Skeletal muscle cell (primary cell): ENCODE data around the gene FBXL4.

Source experiments
- DNase-seq: peaks from one replicate; pipeline ENCODE4 v3.0.0-alpha.2; 2010; ENCODE audit warnings: low read depth
- H3K4me3 ChIP-seq: 2 replicates; pipeline ENCODE4 v1.5.1; 2011; ENCODE audit warnings: low read depth, mild to moderate bottlenecking, control low read depth, low read length, moderate library complexity

The FBXL4 gene

GRCh38 chr6:98831057-98831958 lies 116.4 kb downstream of the FBXL4 start:
- no peak for DNase-seq
- H3K4me3 ChIP-seq = no peak overlapping the region

GRCh38 chr6:98830146-98830545 lies 117.6 kb downstream of the FBXL4 start:
- H3K4me3 ChIP-seq = no peak overlapping the region

GRCh38 chr6:98828941-98829411 lies 118.8 kb downstream of the FBXL4 start:
- no peak for DNase-seq

More at GRCh38 chr6:98830146-98830545, 117.6 kb downstream of the FBXL4 start:
- DNase-seq = no peak

GRCh38 chr6:98828211-98828788 lies 119.4 kb downstream of the FBXL4 start:
- no peak overlapping the region for H3K4me3 ChIP-seq
- DNase-seq = no peak

More at GRCh38 chr6:98828941-98829411, 118.8 kb downstream of the FBXL4 start:
- no peak overlapping the region for H3K4me3 ChIP-seq

GRCh38 chr6:98827295-98828159 lies 120.2 kb downstream of the FBXL4 start:
- no peak overlapping the region for H3K4me3 ChIP-seq
- no peak for DNase-seq

- H3K4me3 ChIP-seq = no peak overlapping the region
- no peak for DNase-seq
Observed at GRCh38 chr6:98825600-98826230, 122.0 kb downstream of the FBXL4 start.

GRCh38 chr6:98824902-98825599 lies 122.7 kb downstream of the FBXL4 start:
- DNase-seq = no peak
- no peak overlapping the region for H3K4me3 ChIP-seq

- no peak for DNase-seq
- no peak overlapping the region for H3K4me3 ChIP-seq
Observed at GRCh38 chr6:98824162-98824901, 123.4 kb downstream of the FBXL4 start.

GRCh38 chr6:98823428-98824161 lies 124.2 kb downstream of the FBXL4 start:
- H3K4me3 ChIP-seq = no peak overlapping the region
- DNase-seq = no peak

- DNase-seq = no peak
- H3K4me3 ChIP-seq = no peak overlapping the region
Observed at GRCh38 chr6:98821756-98822405, 125.9 kb downstream of the FBXL4 start.
